Measurements from ENCODE around the gene SUCNR1.

The SUCNR1 gene

GRCh38 chr3:151899996-151900395 lies 26.6 kb downstream of the SUCNR1 start:
- H3K4me1 ChIP-seq (ENCODE audit: control insufficient read depth, insufficient read depth, low read length, poor library complexity, severe bottlenecking) = no peaks in the 10 kb centered on the region
- H3K4me3 ChIP-seq (ENCODE audit: insufficient read depth, low read depth, low read length, poor library complexity, severe bottlenecking) = no peak overlapping the region
- H3K27me3 ChIP-seq (replicated peaks; ENCODE audit: control insufficient read depth, insufficient read depth, low read length, poor library complexity, severe bottlenecking) = no peaks in the 10 kb centered on the region
- H3K27ac ChIP-seq (ENCODE audit: insufficient read depth, low read length, poor library complexity, severe bottlenecking) = no peak overlapping the region
- H3K36me3 ChIP-seq (ENCODE audit: control insufficient read depth, insufficient read depth, low read length) = no peaks in the 10 kb centered on the region
- no peaks in the 10 kb centered on the region for H3K9me3 ChIP-seq (ENCODE audit: control insufficient read depth, low read length)
- no peak for DNase-seq

GRCh38 chr3:151900460-151900859 lies 27.0 kb downstream of the SUCNR1 start:
- H3K36me3 ChIP-seq (ENCODE audit: control insufficient read depth, insufficient read depth, low read length) = no peaks in the 10 kb centered on the region
- H3K27me3 ChIP-seq (replicated peaks; ENCODE audit: control insufficient read depth, insufficient read depth, low read length, poor library complexity, severe bottlenecking) = no peaks in the 10 kb centered on the region
- no peaks in the 10 kb centered on the region for H3K4me1 ChIP-seq (ENCODE audit: control insufficient read depth, insufficient read depth, low read length, poor library complexity, severe bottlenecking)
- no peak overlapping the region for H3K4me3 ChIP-seq (ENCODE audit: insufficient read depth, low read depth, low read length, poor library complexity, severe bottlenecking)
- H3K9me3 ChIP-seq (ENCODE audit: control insufficient read depth, low read length) = no peaks in the 10 kb centered on the region
- no peak overlapping the region for H3K27ac ChIP-seq (ENCODE audit: insufficient read depth, low read length, poor library complexity, severe bottlenecking)
- DNase-seq = no peak

- no peaks in the 10 kb centered on the region for H3K9me3 ChIP-seq (ENCODE audit: control insufficient read depth, low read length)
- no peak overlapping the region for H3K27ac ChIP-seq (ENCODE audit: insufficient read depth, low read length, poor library complexity, severe bottlenecking)
- no peak for DNase-seq
- H3K27me3 ChIP-seq (replicated peaks; ENCODE audit: control insufficient read depth, insufficient read depth, low read length, poor library complexity, severe bottlenecking) = no peaks in the 10 kb centered on the region
- H3K4me1 ChIP-seq (ENCODE audit: control insufficient read depth, insufficient read depth, low read length, poor library complexity, severe bottlenecking) = no peaks in the 10 kb centered on the region
- no peak overlapping the region for H3K4me3 ChIP-seq (ENCODE audit: insufficient read depth, low read depth, low read length, poor library complexity, severe bottlenecking)
- H3K36me3 ChIP-seq (ENCODE audit: control insufficient read depth, insufficient read depth, low read length) = no peaks in the 10 kb centered on the region
Observed at GRCh38 chr3:151900884-151901643, 27.6 kb downstream of the SUCNR1 start.

DNA sequence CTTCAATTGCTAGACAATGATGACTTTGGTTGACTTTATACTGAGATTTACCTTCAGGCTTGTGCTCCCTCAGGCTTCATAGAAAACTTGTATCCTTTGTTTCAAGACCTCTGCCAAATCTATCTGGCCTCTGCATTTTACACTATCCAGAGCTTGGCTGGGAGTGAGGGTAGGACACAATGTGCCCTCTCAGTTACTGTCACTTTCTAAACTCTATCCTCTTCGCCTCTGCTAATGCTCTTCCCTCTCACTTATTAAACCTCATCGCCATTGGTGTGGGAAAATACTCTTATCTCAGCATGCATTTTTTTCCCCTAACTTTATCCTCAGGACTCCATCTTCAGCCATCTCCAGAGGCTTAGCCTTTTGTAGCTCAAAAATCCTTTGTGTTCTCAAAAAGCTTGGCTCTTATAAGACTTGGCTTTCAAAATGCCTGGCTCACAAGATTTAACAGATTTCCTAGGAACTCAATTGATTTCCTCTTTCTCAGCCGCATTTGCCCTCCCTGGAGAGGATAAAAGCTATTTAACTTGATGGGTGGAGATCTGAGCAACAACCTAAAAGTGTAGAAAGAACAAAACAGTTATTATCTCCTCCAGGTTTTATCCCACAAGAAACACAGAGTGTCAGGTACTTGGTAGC lies 28.3 kb downstream of the SUCNR1 start:
- no peak overlapping the region for H3K27ac ChIP-seq (ENCODE audit: insufficient read depth, low read length, poor library complexity, severe bottlenecking)
- DNase-seq = no peak

DNA sequence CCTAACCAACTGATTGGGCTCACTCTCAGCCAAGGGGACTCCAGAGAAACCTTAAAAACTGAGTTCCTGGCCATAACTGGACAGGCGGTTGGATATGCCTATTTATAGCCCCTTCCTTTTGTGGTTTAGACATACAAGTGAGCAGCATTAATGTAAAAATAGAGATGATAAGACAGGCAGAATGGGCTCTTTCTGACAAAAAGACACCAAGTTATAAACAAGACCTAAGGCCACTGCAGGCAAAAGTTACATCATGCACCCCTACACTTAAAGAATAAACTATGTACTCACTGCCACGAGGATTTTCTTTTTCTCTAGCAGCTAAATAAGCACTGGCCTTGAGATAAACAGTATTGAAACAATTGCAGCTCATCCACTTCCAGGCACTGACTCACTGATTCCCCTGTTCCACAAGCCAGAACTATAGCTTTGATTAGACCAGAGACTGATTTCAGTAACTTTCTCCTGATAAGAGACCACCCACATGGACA lies 30.1 kb downstream of the SUCNR1 start:
- Histone ChIP-seq H3K4me3 (ENCODE audit: insufficient read depth, low read depth, low read length, poor library complexity, severe bottlenecking) (no peak overlapping the region), H3K27ac (ENCODE audit: insufficient read depth, low read length, poor library complexity, severe bottlenecking) (no peak overlapping the region), H3K36me3 (ENCODE audit: control insufficient read depth, insufficient read depth, low read length) (no peaks in the 10 kb centered on the region), H3K27me3 (replicated peaks; ENCODE audit: control insufficient read depth, insufficient read depth, low read length, poor library complexity, severe bottlenecking) (no peaks in the 10 kb centered on the region), H3K4me1 (ENCODE audit: control insufficient read depth, insufficient read depth, low read length, poor library complexity, severe bottlenecking) (no peaks in the 10 kb centered on the region), H3K9me3 (ENCODE audit: control insufficient read depth, low read length) (no peaks in the 10 kb centered on the region)
- no peak for DNase-seq

More for the DNA sequence above, 28.3 kb downstream of the SUCNR1 start:
- H3K4me1 ChIP-seq (ENCODE audit: control insufficient read depth, insufficient read depth, low read length, poor library complexity, severe bottlenecking) = no peaks in the 10 kb centered on the region
- H3K27me3 ChIP-seq (replicated peaks; ENCODE audit: control insufficient read depth, insufficient read depth, low read length, poor library complexity, severe bottlenecking) = no peaks in the 10 kb centered on the region
- no peaks in the 10 kb centered on the region for H3K9me3 ChIP-seq (ENCODE audit: control insufficient read depth, low read length)
- H3K4me3 ChIP-seq (ENCODE audit: insufficient read depth, low read depth, low read length, poor library complexity, severe bottlenecking) = no peak overlapping the region
- no peaks in the 10 kb centered on the region for H3K36me3 ChIP-seq (ENCODE audit: control insufficient read depth, insufficient read depth, low read length)

- no peak for DNase-seq
- Histone ChIP-seq H3K27me3 (replicated peaks; ENCODE audit: control insufficient read depth, insufficient read depth, low read length, poor library complexity, severe bottlenecking) (no peaks in the 10 kb centered on the region), H3K27ac (ENCODE audit: insufficient read depth, low read length, poor library complexity, severe bottlenecking) (no peak overlapping the region), H3K4me3 (ENCODE audit: insufficient read depth, low read depth, low read length, poor library complexity, severe bottlenecking) (no peak overlapping the region), H3K9me3 (ENCODE audit: control insufficient read depth, low read length) (no peaks in the 10 kb centered on the region), H3K4me1 (ENCODE audit: control insufficient read depth, insufficient read depth, low read length, poor library complexity, severe bottlenecking) (no peaks in the 10 kb centered on the region), H3K36me3 (ENCODE audit: control insufficient read depth, insufficient read depth, low read length) (no peaks in the 10 kb centered on the region)
Observed at GRCh38 chr3:151905647-151906046, 32.2 kb downstream of the SUCNR1 start.

DNA sequence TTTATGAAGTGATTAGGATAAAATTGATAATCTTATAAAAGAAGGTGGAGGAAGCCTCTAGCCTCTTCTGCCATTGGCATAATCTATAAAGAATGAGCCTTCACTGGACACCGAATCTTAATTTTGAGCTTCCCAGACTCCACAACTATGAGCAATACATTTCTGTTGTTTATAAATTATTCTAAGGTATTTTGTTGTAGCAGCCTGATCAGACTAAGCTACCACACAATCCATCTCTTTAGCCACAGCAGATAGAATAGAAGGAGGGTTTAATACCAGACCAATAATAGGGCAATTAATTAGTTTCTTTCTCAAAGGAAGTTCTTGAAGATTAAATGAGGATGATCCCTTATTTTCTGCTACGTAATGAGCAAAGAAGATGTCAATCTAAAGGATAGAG lies 33.3 kb downstream of the SUCNR1 start:
- H3K4me1 ChIP-seq (ENCODE audit: control insufficient read depth, insufficient read depth, low read length, poor library complexity, severe bottlenecking) = no peaks in the 10 kb centered on the region
- DNase-seq = no peak
- H3K36me3 ChIP-seq (ENCODE audit: control insufficient read depth, insufficient read depth, low read length) = no peaks in the 10 kb centered on the region
- no peaks in the 10 kb centered on the region for H3K27me3 ChIP-seq (replicated peaks; ENCODE audit: control insufficient read depth, insufficient read depth, low read length, poor library complexity, severe bottlenecking)
- no peak overlapping the region for H3K4me3 ChIP-seq (ENCODE audit: insufficient read depth, low read depth, low read length, poor library complexity, severe bottlenecking)
- no peak overlapping the region for H3K27ac ChIP-seq (ENCODE audit: insufficient read depth, low read length, poor library complexity, severe bottlenecking)
- no peaks in the 10 kb centered on the region for H3K9me3 ChIP-seq (ENCODE audit: control insufficient read depth, low read length)

GRCh38 chr3:151908399-151908798 lies 35.0 kb downstream of the SUCNR1 start:
- no peaks in the 10 kb centered on the region for H3K9me3 ChIP-seq (ENCODE audit: control insufficient read depth, low read length)
- H3K36me3 ChIP-seq (ENCODE audit: control insufficient read depth, insufficient read depth, low read length) = no peaks in the 10 kb centered on the region
- no peaks in the 10 kb centered on the region for H3K4me1 ChIP-seq (ENCODE audit: control insufficient read depth, insufficient read depth, low read length, poor library complexity, severe bottlenecking)
- no peak for DNase-seq
- no peak overlapping the region for H3K4me3 ChIP-seq (ENCODE audit: insufficient read depth, low read depth, low read length, poor library complexity, severe bottlenecking)
- no peaks in the 10 kb centered on the region for H3K27me3 ChIP-seq (replicated peaks; ENCODE audit: control insufficient read depth, insufficient read depth, low read length, poor library complexity, severe bottlenecking)
- H3K27ac ChIP-seq (ENCODE audit: insufficient read depth, low read length, poor library complexity, severe bottlenecking) = no peak overlapping the region

GRCh38 chr3:151909681-151910405 lies 36.4 kb downstream of the SUCNR1 start:
- Histone ChIP-seq H3K27me3 (replicated peaks; ENCODE audit: control insufficient read depth, insufficient read depth, low read length, poor library complexity, severe bottlenecking) (no peaks in the 10 kb centered on the region), H3K9me3 (ENCODE audit: control insufficient read depth, low read length) (no peaks in the 10 kb centered on the region), H3K4me3 (ENCODE audit: insufficient read depth, low read depth, low read length, poor library complexity, severe bottlenecking) (no peak overlapping the region), H3K4me1 (ENCODE audit: control insufficient read depth, insufficient read depth, low read length, poor library complexity, severe bottlenecking) (no peaks in the 10 kb centered on the region), H3K36me3 (ENCODE audit: control insufficient read depth, insufficient read depth, low read length) (no peaks in the 10 kb centered on the region), H3K27ac (ENCODE audit: insufficient read depth, low read length, poor library complexity, severe bottlenecking) (no peak overlapping the region)
- no peak for DNase-seq

DNA sequence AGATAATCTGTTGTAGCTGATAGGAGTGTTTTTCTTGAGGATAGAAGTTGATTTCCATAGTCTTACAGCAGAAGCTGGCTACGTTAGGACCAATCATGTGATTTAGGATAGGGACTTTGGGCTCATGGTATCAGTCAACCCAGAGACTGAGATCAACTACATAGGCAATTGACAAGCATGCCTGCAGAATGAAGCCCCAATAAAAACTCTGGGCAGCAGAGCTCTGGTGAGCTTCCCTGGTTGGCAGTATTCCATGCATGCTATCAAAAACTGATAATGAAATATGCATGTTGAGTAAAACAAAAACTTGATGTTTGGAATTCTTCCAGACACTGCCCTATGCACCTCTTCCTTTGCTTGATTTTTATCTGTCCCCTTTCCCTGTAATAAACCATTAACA lies 38.0 kb downstream of the SUCNR1 start:
- Histone ChIP-seq H3K4me1 (ENCODE audit: control insufficient read depth, insufficient read depth, low read length, poor library complexity, severe bottlenecking) (no peaks in the 10 kb centered on the region), H3K27ac (ENCODE audit: insufficient read depth, low read length, poor library complexity, severe bottlenecking) (no peak overlapping the region), H3K36me3 (ENCODE audit: control insufficient read depth, insufficient read depth, low read length) (no peaks in the 10 kb centered on the region), H3K9me3 (ENCODE audit: control insufficient read depth, low read length) (no peaks in the 10 kb centered on the region), H3K4me3 (ENCODE audit: insufficient read depth, low read depth, low read length, poor library complexity, severe bottlenecking) (no peak overlapping the region), H3K27me3 (replicated peaks; ENCODE audit: control insufficient read depth, insufficient read depth, low read length, poor library complexity, severe bottlenecking) (no peaks in the 10 kb centered on the region)
- no peak for DNase-seq

Measured in effector memory CD4-positive, alpha-beta T cell (primary cell).